ENCODE data around the gene TNFAIP2. TPM values are rescaled to one million over a fixed set of nuclear protein-coding genes. Genes with fewer than 3 reads are reported as not detected.

TNFAIP2 gene
- total RNA-seq, 1 experiment from 2014 or later = 87.3 TPM

GRCh38 chr14:103105580-103106150 is 17.6 kb upstream of the TNFAIP2 start:
- no peaks in the 10 kb centered on the region for H3K9me2 ChIP-seq (replicated peaks; ENCODE audit: low read length)
- no peak overlapping the region for H2AFZ ChIP-seq (ENCODE audit: low read length)
- H3K4me2 ChIP-seq (ENCODE audit: low read length) = 0 out of 2 replicates have a peak overlapping the region, but pooled peaks have one; percentile 83
- peaks cover 27% of the 10 kb centered on the region for H3K4me1 ChIP-seq (ENCODE audit: insufficient read depth, low read length)
- CTCF ChIA-PET = interaction anchor here (0.6 to 1.8 kb wide), 11 partner anchors 10 to 185 kb away, joined by 3 to 12 read pairs (median 5); no protein-coding TSS in a partner anchor
- no peak overlapping the region for H3K27ac ChIP-seq (ENCODE audit: low read length)
- H3K9me3 ChIP-seq (ENCODE audit: low read length) = no peaks in the 10 kb centered on the region
- no peaks in the 10 kb centered on the region for H3K79me2 ChIP-seq (ENCODE audit: low read length)
- H3K4me3 ChIP-seq (ENCODE audit: low read length) = no peak overlapping the region
- intact Hi-C loops (cut with micrococcal nuclease) = loop anchor here (1.0 to 5.0 kb wide), 3 partner anchors 37 to 187 kb away; no protein-coding TSS in a partner anchor
- POLR2A ChIA-PET (ENCODE audit: unreplicated experiment) = interaction anchor here (0.6 kb wide), 1 partner anchor 112 kb away, joined by 9 read pairs; no protein-coding TSS in a partner anchor
- H4K20me1 ChIP-seq (ENCODE audit: low read length) = no peaks in the 10 kb centered on the region
- no peaks in the 10 kb centered on the region for H3F3A ChIP-seq (ENCODE audit: low read length, unreplicated experiment)
- no peaks in the 10 kb centered on the region for H3K36me3 ChIP-seq (ENCODE audit: low read depth, low read length)
- no peak for TF ChIP-seq EZH2 (IDR thresholded peaks at IDR 0.05; ENCODE audit: low read length, unreplicated experiment)
- TF ChIP-seq CTCF (conservative IDR thresholded peaks at IDR 0.05; ENCODE audit: low read depth, low read length) = peak; percentile 57
- no TSS peak for BruUV-seq (replicated peaks)
- H3K9ac ChIP-seq (ENCODE audit: low read length) = no peak overlapping the region
- peak; percentile 14; the same call in 1 of the 2 replicates for ATAC-seq
- H3K27me3 ChIP-seq (ENCODE audit: low read length) = peaks cover 7% of the 10 kb centered on the region; the same call in 1 of the 2 replicates
- DNase-seq = peak; percentile 55

- ChIA-PET POLR2A (ENCODE audit: unreplicated experiment) (no interaction called here), CTCF (no interaction called here)
- H3K9me3 ChIP-seq (ENCODE audit: low read length) = no peaks in the 10 kb centered on the region
- H4K20me1 ChIP-seq (ENCODE audit: low read length) = no peaks in the 10 kb centered on the region
- H3K27ac ChIP-seq (ENCODE audit: low read length) = no peak overlapping the region
- no peak overlapping the region for H3K4me3 ChIP-seq (ENCODE audit: low read length)
- BruUV-seq (replicated peaks) = no TSS peak
- DNase-seq (no peak), ATAC-seq (no peak)
- H3K9ac ChIP-seq (ENCODE audit: low read length) = no peak overlapping the region
- peaks cover 33% of the 10 kb centered on the region for H3K4me1 ChIP-seq (ENCODE audit: insufficient read depth, low read length)
- peaks cover 7% of the 10 kb centered on the region; the same call in 1 of the 2 replicates for H3K27me3 ChIP-seq (ENCODE audit: low read length)
- no peak overlapping the region for H2AFZ ChIP-seq (ENCODE audit: low read length)
- intact Hi-C loops (cut with micrococcal nuclease) = loop anchor here (5.0 kb wide), 1 partner anchor 35 kb away; no protein-coding TSS in a partner anchor
- H3K79me2 ChIP-seq (ENCODE audit: low read length) = no peaks in the 10 kb centered on the region
- no peak overlapping the region for H3K4me2 ChIP-seq (ENCODE audit: low read length)
- no peaks in the 10 kb centered on the region for H3F3A ChIP-seq (ENCODE audit: low read length, unreplicated experiment)
- H3K9me2 ChIP-seq (replicated peaks; ENCODE audit: low read length) = no peaks in the 10 kb centered on the region
- TF ChIP-seq CTCF (conservative IDR thresholded peaks at IDR 0.05; ENCODE audit: low read depth, low read length) (no peak), EZH2phosphoT487 (IDR thresholded peaks at IDR 0.05; ENCODE audit: borderline replicate concordance, low read length) (no peak), EZH2 (IDR thresholded peaks at IDR 0.05; ENCODE audit: low read length, unreplicated experiment) (no peak)
- H3K36me3 ChIP-seq (ENCODE audit: low read depth, low read length) = no peaks in the 10 kb centered on the region
These were observed 15.8 kb upstream of the TNFAIP2 start for GRCh38 chr14:103107455-103107854.

Data from PC-3 (cell line).